SK-N-MC (cell line): ENCODE data around the gene XRCC2.

Experiments used
- EZH2 ChIP-seq: fragments of 200-600 bp; sonication (generic); IDR thresholded peaks from one replicate; pipeline ENCODE4 v1.6.1; 2017; ENCODE audit warnings: antibody characterized with exemption
- POLR2AphosphoS5 ChIP-seq: IDR thresholded peaks from 2 replicates; pipeline ENCODE4 v1.6.1; 2012; ENCODE audit warnings: mild to moderate bottlenecking, low read depth, low read length, borderline replicate concordance

- TF ChIP-seq POLR2AphosphoS5, result no peak
- TF ChIP-seq EZH2, result no peak
These were observed 7.0 kb downstream of the XRCC2 start for GRCh38 chr7:152668975-152669374.
